Fibroblast of the aortic adventitia (primary cell): ENCODE data around the gene ANKH. TPM values are rescaled to one million over a fixed set of nuclear protein-coding genes. Genes with fewer than 3 reads are reported as not detected.

Source experiments
- DNase-seq: peaks from one replicate; pipeline ENCODE4 v3.0.0-alpha.2; 2010; ENCODE audit warnings: low read depth
- H3K4me3 ChIP-seq: 2 replicates; pipeline ENCODE4 v1.5.1; 2011; ENCODE audit warnings: low read depth, mild to moderate bottlenecking, control low read depth, low read length, moderate library complexity
- total RNA-seq: library from RNA; depleted of rRNA; stranded (reverse); fragments of >200 nt; gene quantifications from 2 replicates; pipeline ENCODE4 v1.2.3, GENCODE V29; 2012; ENCODE audit warnings: low replicate concordance
- TF ChIP-seq, protein P1 (sequence below): IDR thresholded peaks from 2 replicates; pipeline ENCODE4 v1.5.1; 2011; ENCODE audit warnings: mild to moderate bottlenecking, low read length, control low read depth, inconsistent platforms; ENCODE audit not compliant: insufficient read depth

Gene ANKH
- total RNA-seq, 1 donor, result 82.2 TPM

DNA sequence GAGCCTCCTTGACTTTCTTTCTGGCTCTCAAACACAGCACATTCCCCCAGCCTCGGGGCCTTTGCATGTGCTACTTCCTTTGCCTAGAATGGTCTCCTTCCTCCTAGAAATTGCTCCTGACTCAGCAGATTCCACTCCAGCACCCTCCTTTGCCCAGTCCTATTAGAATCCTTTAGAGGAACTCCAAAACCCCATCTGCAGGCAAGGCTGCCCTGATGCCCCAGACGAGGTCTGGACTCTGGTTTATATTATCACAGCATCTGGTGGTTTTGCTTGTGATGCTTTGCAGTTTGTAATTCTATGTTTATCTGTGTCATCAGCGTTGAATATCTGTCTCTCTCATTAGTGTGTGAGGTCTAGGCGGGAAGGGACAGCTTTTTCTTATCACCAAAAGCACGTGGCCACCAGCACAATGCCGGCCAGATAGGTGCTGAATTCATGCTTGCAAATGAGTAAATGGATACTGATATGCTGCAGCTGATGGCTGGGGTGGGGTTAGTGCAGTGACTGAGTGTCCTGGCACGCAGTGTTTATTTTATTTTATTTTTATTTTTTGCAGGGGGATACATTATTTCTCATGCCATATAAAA lies 30.0 kb upstream of the ANKH start:
- TF ChIP-seq, protein P1, sequence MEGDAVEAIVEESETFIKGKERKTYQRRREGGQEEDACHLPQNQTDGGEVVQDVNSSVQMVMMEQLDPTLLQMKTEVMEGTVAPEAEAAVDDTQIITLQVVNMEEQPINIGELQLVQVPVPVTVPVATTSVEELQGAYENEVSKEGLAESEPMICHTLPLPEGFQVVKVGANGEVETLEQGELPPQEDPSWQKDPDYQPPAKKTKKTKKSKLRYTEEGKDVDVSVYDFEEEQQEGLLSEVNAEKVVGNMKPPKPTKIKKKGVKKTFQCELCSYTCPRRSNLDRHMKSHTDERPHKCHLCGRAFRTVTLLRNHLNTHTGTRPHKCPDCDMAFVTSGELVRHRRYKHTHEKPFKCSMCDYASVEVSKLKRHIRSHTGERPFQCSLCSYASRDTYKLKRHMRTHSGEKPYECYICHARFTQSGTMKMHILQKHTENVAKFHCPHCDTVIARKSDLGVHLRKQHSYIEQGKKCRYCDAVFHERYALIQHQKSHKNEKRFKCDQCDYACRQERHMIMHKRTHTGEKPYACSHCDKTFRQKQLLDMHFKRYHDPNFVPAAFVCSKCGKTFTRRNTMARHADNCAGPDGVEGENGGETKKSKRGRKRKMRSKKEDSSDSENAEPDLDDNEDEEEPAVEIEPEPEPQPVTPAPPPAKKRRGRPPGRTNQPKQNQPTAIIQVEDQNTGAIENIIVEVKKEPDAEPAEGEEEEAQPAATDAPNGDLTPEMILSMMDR, result no peak
- H3K4me3 ChIP-seq, result no peak overlapping the region
- peak; percentile 67 for DNase-seq

DNA sequence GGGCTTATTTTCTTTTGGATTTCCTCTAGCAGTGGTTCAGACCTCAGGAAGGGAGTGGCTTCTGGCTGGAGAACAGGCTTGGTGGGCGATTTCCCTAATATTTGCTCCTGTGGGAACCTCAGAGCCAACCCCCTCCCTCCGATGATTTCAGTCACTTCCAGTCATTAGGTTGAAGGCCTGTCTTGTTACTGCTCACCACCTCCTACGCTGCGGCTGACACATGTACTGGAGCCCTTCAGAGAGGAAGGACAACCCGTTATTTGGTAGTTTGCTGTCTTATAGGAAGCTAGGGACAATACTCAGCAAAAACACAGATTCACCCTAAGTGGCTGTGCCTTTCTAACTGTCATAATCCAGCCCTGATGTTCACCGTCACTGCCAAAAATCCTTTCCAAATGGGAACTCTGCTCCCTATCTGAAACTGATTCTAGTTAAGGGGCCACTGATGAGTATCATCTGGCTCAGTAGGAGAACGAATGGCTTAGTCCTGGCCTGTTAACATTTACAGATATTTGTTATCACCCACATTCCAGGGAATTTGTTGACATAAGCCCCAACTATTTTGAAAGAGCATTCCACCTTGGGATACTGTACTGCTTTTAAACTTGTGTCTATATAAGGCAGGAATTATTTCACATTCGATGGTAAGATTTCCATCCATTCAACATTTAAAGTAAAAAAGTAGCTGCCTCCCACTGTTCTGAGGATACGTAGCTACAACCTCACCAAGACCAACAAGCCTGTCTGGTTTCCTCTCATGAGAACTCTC lies 29.3 kb upstream of the ANKH start:
- TF ChIP-seq, protein P1, result no peak
- no peak overlapping the region for H3K4me3 ChIP-seq
- DNase-seq, result peak; percentile 91

DNA sequence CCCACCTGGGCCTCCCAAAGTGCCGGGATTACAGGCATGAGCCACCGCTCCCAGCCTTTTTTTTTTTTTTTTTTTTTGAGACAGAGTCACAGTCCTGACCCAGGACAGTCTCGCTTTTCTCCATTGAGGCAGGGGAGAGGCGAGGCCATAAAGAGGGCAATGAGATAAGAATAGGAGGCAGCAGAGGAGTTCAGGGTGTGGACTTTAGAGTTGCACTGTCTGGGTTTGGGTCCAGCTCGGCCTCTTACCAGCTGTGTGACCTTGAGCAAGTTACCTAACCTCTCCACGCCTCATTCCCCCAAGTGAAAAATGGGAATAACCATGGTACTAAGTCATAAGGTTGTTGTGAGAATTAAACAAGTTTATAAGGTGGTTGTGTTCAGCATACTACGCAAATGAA lies 24.6 kb upstream of the ANKH start:
- TF ChIP-seq, protein P1, result no peak
- H3K4me3 ChIP-seq, result no peak overlapping the region
- DNase-seq, result no peak

DNA sequence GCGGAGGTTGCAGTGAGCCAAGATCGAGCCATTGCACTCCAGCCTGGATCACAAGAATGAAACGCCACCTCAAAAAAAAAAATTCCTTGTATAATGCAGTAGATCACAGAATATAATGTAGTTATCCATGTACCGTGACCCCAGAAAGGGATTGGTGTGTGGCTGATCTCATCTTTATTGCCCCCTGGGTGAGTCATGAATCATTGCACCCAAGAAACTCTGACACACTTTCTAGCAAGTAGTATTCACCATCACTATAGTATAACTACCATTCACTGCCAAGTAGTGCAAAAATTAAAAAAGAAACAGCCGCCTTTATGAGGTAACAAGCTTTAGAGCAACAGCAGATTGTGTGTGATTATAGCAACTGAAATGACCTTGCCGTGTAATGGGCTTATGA lies 23.7 kb upstream of the ANKH start:
- H3K4me3 ChIP-seq, result no peak overlapping the region
- no peak for DNase-seq
- TF ChIP-seq, protein P1, result no peak

DNA sequence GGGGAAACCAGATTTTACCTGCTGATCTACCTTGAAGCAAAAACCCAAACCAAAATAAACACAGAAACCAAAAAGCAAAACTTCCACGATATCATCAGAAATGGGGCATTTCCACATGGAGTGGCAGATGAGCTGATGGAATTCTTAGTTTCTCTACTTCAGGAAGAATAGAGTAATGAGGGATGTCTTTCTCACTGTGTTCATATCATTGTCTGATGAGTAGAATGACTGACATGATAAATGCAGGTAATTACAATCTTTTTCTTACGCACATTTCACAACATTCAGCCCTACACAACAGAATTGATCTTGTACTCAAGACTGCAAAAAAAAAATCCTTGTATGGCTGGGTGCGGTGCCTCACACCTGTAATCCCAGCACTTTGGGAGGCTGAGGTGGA lies 23.2 kb upstream of the ANKH start:
- TF ChIP-seq, protein P1, result no peak
- H3K4me3 ChIP-seq, result no peak overlapping the region
- no peak for DNase-seq

DNA sequence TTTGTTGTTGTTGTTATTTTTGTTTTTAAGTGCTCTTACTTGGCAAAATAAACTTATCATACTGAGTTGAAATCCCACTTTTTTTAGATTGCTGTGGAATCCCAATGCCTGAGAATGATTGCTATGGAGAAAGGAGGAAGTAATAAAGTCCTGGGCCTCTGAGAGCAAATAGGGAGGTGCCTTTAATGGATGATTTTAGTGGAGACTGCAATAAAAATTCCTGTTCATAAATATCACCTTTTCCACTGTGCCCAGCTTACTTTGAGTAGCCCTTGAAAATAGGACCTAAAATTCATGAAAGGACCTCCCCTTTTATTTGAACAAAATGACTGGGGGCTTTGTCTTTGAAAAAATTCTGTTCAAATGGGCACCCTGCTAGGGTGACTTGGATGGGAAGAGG lies 21.8 kb upstream of the ANKH start:
- DNase-seq, result no peak
- H3K4me3 ChIP-seq, result no peak overlapping the region
- TF ChIP-seq, protein P1, result no peak
